ENCODE results near the gene CHD5. TPM values are rescaled to one million over a fixed set of nuclear protein-coding genes. Genes with fewer than 3 reads are reported as not detected.

Gene CHD5
- total RNA-seq, 1 donor from 2014 or later: 0.16 TPM

DNA sequence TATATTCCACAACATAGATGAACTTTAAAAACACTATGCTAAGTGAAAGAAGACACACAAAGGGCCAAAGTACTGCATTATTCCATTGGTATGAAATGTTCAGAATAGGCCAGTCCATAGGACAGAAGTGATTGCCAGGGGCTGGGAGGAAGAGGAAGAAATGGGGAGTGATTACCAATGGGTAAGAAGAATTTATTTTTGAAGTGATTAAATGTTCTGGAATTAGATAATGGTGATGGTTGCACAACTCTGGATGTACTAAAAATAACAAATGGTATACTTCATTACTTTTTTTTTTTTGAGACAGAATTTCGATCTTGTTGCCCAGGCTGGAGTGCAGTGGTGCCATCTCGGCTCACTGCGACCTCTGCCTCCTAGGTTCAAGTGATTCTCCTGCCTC is 61.7 kb downstream of the CHD5 start:
- DNase-seq (ENCODE audit: low read depth, low spot score): no peak
- H3K4me1 Mint-ChIP-seq: no peaks in the 10 kb centered on the region
- no peak overlapping the region for H3K27ac Mint-ChIP-seq (ENCODE audit: unreplicated experiment)
- TF ChIP-seq, protein P1, sequence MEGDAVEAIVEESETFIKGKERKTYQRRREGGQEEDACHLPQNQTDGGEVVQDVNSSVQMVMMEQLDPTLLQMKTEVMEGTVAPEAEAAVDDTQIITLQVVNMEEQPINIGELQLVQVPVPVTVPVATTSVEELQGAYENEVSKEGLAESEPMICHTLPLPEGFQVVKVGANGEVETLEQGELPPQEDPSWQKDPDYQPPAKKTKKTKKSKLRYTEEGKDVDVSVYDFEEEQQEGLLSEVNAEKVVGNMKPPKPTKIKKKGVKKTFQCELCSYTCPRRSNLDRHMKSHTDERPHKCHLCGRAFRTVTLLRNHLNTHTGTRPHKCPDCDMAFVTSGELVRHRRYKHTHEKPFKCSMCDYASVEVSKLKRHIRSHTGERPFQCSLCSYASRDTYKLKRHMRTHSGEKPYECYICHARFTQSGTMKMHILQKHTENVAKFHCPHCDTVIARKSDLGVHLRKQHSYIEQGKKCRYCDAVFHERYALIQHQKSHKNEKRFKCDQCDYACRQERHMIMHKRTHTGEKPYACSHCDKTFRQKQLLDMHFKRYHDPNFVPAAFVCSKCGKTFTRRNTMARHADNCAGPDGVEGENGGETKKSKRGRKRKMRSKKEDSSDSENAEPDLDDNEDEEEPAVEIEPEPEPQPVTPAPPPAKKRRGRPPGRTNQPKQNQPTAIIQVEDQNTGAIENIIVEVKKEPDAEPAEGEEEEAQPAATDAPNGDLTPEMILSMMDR (conservative IDR thresholded peaks at IDR 0.05): no peak
- no peak overlapping the region for H3K4me3 Mint-ChIP-seq
- peaks cover 12% of the 10 kb centered on the region for H3K27me3 Mint-ChIP-seq (ENCODE audit: low read depth)
- no peaks in the 10 kb centered on the region for H3K36me3 Mint-ChIP-seq (ENCODE audit: low read depth)
- peaks cover 7% of the 10 kb centered on the region for H3K9me3 Mint-ChIP-seq

DNA sequence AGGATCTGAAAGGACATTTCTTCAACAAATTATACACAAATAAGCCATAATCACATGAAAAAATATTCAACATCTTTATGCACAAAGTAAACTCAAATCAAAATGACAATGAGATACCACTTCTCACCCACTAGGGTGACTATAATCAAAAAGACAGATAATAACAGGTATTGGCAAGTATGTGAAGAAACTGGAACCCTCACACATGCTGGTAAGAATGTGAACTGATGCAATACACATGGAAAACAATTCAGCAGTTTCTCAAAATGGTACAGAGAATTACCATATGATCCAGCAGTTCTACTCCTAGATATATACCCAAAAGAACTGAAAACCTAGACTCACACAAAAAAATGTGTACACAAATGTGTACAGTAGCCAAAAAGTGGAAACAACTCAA is 62.5 kb downstream of the CHD5 start:
- Mint-ChIP-seq H3K27ac (ENCODE audit: unreplicated experiment) (no peak overlapping the region), H3K27me3 (ENCODE audit: low read depth) (peaks cover 15% of the 10 kb centered on the region), H3K36me3 (ENCODE audit: low read depth) (no peaks in the 10 kb centered on the region), H3K4me1 (no peaks in the 10 kb centered on the region), H3K4me3 (no peak overlapping the region), H3K9me3 (peaks cover 7% of the 10 kb centered on the region)
- TF ChIP-seq, protein P1 (conservative IDR thresholded peaks at IDR 0.05): no peak
- DNase-seq (ENCODE audit: low read depth, low spot score): no peak

DNA sequence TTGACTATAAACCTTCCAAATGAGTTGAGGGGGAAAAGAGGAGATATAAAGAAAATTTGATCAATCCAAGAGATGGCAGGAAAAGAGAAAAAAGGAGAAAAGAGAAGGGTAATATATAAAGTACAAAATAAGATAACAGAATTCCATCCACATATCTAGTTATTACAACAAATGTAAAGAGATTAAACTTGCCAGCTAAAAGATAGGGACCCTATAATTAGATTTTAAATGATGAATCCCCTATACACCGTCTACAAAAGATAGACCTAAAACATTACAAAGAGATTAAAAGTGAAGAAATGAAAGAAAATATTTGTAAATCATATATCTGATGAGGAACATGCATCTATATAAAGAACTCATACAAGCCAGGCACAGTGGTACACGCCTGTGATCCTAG is 63.1 kb downstream of the CHD5 start:
- H3K9me3 Mint-ChIP-seq: peaks cover 7% of the 10 kb centered on the region
- no peaks in the 10 kb centered on the region for H3K4me1 Mint-ChIP-seq
- no peak overlapping the region for H3K27ac Mint-ChIP-seq (ENCODE audit: unreplicated experiment)
- no peaks in the 10 kb centered on the region for H3K36me3 Mint-ChIP-seq (ENCODE audit: low read depth)
- H3K4me3 Mint-ChIP-seq: no peak overlapping the region
- no peak for DNase-seq (ENCODE audit: low read depth, low spot score)
- TF ChIP-seq, protein P1 (conservative IDR thresholded peaks at IDR 0.05): no peak
- H3K27me3 Mint-ChIP-seq (ENCODE audit: low read depth): peaks cover 15% of the 10 kb centered on the region

DNA sequence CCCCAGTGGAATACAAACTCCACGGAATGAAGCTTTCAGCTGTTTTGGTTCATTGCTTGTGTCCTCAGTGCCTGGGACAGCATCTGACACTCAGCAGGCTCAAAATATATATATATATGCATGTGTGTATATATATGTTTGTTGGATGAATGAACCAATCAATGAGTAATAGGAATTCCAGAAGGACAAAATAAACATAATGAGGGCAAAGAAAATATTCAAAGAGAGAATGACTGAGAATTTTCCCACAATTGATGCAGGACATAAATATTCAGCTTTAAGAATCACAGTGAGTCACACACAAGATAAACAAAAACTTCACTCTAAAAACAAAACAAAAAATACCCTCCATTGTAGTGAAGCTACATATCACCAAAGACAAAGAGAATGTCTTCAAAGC is 64.0 kb downstream of the CHD5 start:
- no peak for DNase-seq (ENCODE audit: low read depth, low spot score)
- Mint-ChIP-seq H3K27me3 (ENCODE audit: low read depth) (peaks cover 15% of the 10 kb centered on the region), H3K27ac (ENCODE audit: unreplicated experiment) (no peak overlapping the region), H3K4me3 (no peak overlapping the region), H3K36me3 (ENCODE audit: low read depth) (no peaks in the 10 kb centered on the region), H3K9me3 (peaks cover 7% of the 10 kb centered on the region), H3K4me1 (no peaks in the 10 kb centered on the region)
- TF ChIP-seq, protein P1 (conservative IDR thresholded peaks at IDR 0.05): no peak

DNA sequence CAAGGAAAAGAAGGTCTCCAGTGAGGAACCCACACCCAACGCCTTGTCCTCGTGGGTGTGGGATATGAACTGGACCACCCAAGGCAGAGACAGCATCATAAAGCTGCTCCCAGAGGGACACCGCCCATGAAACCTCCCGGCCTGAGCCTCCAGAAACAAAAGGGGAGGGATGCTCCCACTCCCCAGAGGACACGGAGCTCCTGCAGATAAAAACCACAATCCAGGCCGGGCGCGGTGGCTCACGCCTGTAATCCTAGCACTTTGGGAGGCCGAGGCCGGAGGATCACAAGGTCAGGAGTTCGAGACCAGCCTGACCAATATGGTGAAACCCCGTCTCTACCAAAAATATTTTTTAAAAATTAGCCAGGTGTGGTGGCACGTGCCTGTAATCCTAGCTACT is 66.4 kb downstream of the CHD5 start:
- H3K9me3 Mint-ChIP-seq: peaks cover 7% of the 10 kb centered on the region
- H3K27me3 Mint-ChIP-seq (ENCODE audit: low read depth): peaks cover 15% of the 10 kb centered on the region
- H3K27ac Mint-ChIP-seq (ENCODE audit: unreplicated experiment): no peak overlapping the region

More for the DNA sequence above, 66.4 kb downstream of the CHD5 start:
- TF ChIP-seq, protein P1 (conservative IDR thresholded peaks at IDR 0.05): no peak
- no peak for DNase-seq (ENCODE audit: low read depth, low spot score)
- Mint-ChIP-seq H3K4me1 (no peaks in the 10 kb centered on the region), H3K4me3 (no peak overlapping the region), H3K36me3 (ENCODE audit: low read depth) (no peaks in the 10 kb centered on the region)
